HEK293T (cell line): ENCODE results near the gene ASIC5.

Experiments
- ARNT ChIP-seq: fragments of 450-650 bp; IDR thresholded peaks from 2 replicates; pipeline ENCODE4 v1.6.1; 2017; ENCODE audit warnings: mild to moderate bottlenecking
- BHLHE40 ChIP-seq: fragments of 450-650 bp; IDR thresholded peaks from 2 replicates; pipeline ENCODE4 v1.6.1; 2016; ENCODE audit warnings: mild to moderate bottlenecking, moderate library complexity, borderline replicate concordance
- ELF4 ChIP-seq: fragments of 450-650 bp; IDR thresholded peaks from 2 replicates; pipeline ENCODE4 v1.6.1; 2017; ENCODE audit warnings: antibody characterized with exemption
- FOXA1 ChIP-seq: fragments of 450-650 bp; IDR thresholded peaks from 2 replicates; pipeline ENCODE4 v1.6.1; 2016; ENCODE audit warnings: mild to moderate bottlenecking
- FOXM1 ChIP-seq: fragments of 450-650 bp; IDR thresholded peaks from 2 replicates; pipeline ENCODE4 v1.6.1; 2017; ENCODE audit warnings: mild to moderate bottlenecking, borderline replicate concordance
- HDGF ChIP-seq: fragments of 450-650 bp; IDR thresholded peaks from 2 replicates; pipeline ENCODE4 v1.6.1; 2017; ENCODE audit warnings: antibody characterized with exemption, borderline replicate concordance
- L3MBTL2 ChIP-seq: fragments of 450-650 bp; conservative IDR thresholded peaks from 2 replicates; pipeline ENCODE4 v1.6.1; 2016; ENCODE audit warnings: mild to moderate bottlenecking
- NFRKB ChIP-seq: fragments of 450-650 bp; IDR thresholded peaks from 2 replicates; pipeline ENCODE4 v1.6.1; 2016; ENCODE audit warnings: mild to moderate bottlenecking, moderate library complexity
- PKNOX1 ChIP-seq: fragments of 450-650 bp; IDR thresholded peaks from 2 replicates; pipeline ENCODE4 v1.6.1; 2016
- SP1 ChIP-seq: fragments of 450-650 bp; IDR thresholded peaks from 2 replicates; pipeline ENCODE4 v1.6.1; 2017
- SUZ12 ChIP-seq: fragments of 450-650 bp; IDR thresholded peaks from 2 replicates; pipeline ENCODE4 v1.6.1; 2016; ENCODE audit warnings: mild to moderate bottlenecking
- TARDBP ChIP-seq: fragments of 450-650 bp; IDR thresholded peaks from 2 replicates; pipeline ENCODE4 v1.6.1; 2016
- ZNF384 ChIP-seq: fragments of 450-650 bp; IDR thresholded peaks from 2 replicates; pipeline ENCODE4 v1.6.1; 2016

- TF ChIP-seq FOXA1 (no peak), FOXM1 (no peak), SP1 (no peak), ELF4 (no peak), NFRKB (no peak), HDGF (no peak), TARDBP (no peak), BHLHE40 (no peak), ARNT (no peak), L3MBTL2 (no peak), PKNOX1 (no peak), ZNF384 (no peak), SUZ12 (no peak)
Observed at GRCh38 chr4:155855897-155856296, 10.2 kb downstream of the ASIC5 start.
